HG03571 (cell line): ENCODE measurements around the gene GTSE1.

Source experiments
- ATAC-seq: cut with Tn5 transposase; IDR thresholded peaks from one replicate; pipeline ENCODE4 v1.9.1; 2021; ENCODE audit not compliant: unreplicated experiment

The GTSE1 gene

DNA sequence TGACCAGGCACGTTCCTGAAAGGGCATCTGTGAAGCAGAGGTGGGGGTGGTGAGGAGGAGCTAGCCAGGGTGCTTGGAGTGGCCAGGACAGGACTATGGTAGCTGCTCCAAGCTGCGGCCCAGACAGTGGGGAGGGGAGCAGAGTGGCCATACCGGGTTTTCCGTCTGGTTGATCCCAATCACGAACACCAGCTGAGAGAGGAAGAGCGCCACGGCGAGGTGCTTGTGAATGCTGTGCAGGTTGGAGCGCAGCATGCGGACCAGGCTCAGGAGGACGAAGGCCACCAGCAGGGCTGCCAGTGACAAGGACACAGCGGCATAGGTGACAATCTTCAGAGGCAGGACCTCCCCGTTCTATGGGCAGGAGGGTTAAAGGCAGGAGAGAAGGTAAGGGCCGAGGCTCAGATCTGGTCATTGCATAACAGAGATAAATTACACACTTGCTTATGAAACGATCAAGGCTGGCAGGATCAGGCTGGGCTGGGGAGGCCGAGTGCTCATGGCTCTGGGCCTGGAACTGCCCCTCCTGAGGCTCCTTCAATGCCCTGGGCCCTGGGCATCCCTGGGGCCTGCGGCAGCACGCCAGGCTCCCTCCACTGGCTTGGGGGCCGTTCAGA, 80.3 kb downstream of the GTSE1 start:
- no peak for ATAC-seq

DNA sequence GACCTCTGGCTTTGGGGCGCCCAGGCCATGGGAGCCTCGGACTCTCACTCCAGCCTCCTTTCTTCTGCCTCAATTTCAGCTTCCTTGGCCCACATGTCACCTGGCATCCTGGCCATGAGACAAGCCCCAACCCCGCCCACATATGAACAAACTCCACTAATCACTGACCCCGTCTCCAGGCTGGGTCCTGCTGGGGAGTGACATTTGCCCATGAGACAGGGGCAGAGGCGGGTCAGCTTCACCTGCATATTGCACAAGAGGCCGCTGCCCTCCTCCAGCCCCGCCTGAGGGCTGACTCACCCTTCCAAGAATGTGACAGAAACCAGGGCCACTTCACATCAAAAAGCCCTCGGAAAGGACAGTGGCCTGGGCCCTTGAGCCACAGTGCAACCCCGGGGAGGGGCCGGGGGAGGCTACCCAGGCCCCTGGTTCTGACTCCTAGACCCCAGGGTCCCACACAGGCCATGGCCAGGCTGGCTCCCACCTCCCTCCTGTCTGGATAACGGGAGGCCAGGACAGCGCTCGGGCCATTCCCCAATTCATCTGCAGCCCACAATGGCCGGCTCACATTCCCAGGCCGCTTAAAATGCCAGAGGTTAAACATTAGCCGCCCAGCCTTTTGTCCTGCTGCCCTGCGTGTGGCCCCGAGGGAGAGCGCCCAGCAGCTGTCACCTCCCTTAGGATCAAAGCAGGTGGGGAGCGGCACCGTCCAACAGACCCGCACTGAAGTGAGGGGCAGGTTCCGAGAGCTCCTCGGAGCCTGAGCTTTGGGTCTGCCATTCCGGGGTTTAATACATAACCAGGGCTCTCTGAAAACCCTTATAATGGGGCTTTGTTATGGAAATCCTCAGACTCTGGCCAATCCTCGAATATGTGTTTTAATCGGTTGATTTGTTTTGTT, 81.1 kb downstream of the GTSE1 start:
- ATAC-seq, result no peak

DNA sequence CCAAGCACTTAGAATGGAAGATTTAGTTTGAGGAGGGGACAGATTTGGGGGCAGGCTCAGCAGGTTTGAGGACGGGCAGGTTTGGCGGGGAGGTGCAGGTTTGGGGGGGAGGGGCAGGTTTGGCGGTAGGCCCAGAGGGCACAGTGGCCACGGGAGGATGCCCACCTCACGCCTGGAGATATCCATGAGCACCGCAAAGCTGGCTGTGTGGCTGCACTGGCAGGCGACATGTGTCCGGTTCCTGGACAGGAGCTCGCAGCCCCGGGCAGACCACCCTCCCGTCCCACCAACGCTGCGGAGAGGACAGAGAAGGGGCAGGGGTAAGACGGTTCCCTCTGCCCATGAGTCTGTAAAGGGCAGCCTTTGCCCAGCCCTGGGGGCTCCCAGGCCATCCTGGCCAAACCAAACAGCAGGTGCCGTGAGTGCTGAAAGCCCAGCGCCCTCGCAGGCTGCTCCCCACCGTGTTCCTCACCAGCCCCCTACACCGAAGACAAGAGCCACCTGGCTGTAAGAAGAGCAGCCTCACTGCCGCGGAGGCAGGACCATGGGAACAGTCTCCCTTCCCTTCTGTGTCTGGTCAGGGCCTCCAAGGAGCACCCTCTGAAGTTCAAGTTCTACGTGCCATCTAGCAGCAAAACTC, 81.9 kb downstream of the GTSE1 start:
- ATAC-seq, result no peak

- ATAC-seq, result no peak
Observed at GRCh38 chr22:46379066-46379930, 82.6 kb downstream of the GTSE1 start.

DNA sequence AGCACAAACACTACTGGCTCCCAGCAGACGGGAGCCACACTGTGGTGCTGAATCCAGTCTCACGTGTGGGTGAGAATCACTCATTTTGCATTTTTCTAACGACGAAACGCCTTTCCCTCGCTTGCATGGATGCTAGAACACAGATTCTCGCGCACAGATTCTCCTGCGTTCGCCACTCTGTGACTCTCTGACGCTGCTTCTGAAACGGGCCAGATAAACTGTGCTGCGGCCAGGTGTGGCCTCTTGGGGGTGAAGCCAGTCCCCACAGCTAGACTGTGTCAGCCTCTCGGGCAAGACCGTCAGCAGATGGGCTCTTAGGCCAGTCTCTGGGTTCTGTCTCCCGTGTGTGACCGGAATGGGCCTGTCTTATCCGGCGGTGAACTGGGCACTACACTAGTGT, 83.4 kb downstream of the GTSE1 start:
- ATAC-seq, result no peak
